ENCODE measurements around the gene MARVELD1. TPM values are rescaled to one million over a fixed set of nuclear protein-coding genes. Genes with fewer than 3 reads are reported as not detected.
"Not testable (repeated sequence)": the region's sequence is repeated elsewhere in the genome, so short reads cannot be mapped to it uniquely, and the experiment has no call there.

The MARVELD1 gene
- total RNA-seq, 1 donor from 2014 or later, result 5.6 TPM

- DNase-seq, result no peak
- Mint-ChIP-seq H3K36me3 (ENCODE audit: low read depth) (no peaks in the 10 kb centered on the region), H3K9me3 (no peaks in the 10 kb centered on the region), H3K4me3 (no peak overlapping the region), H3K4me1 (peaks cover 14% of the 10 kb centered on the region), H3K27me3 (peaks cover 2% of the 10 kb centered on the region), H3K27ac (no peak overlapping the region)
- intact Hi-C loops (cut with micrococcal nuclease), result no loop called here
Measured at GRCh38 chr10:97685395-97685958, 28.1 kb upstream of the MARVELD1 start.

- H3K27me3 Mint-ChIP-seq, result peaks cover 4% of the 10 kb centered on the region
- peak overlapping the region; percentile 72 for H3K27ac Mint-ChIP-seq
- intact Hi-C loops (cut with micrococcal nuclease), result loop anchor here (1.0 to 2.0 kb wide), 2 partner anchors 9 to 46 kb away; partner anchors contain the start of gene PI4K2A
- H3K36me3 Mint-ChIP-seq (ENCODE audit: low read depth), result no peaks in the 10 kb centered on the region
- H3K4me1 Mint-ChIP-seq, result peaks cover 14% of the 10 kb centered on the region
- no peaks in the 10 kb centered on the region for H3K9me3 Mint-ChIP-seq
- peak overlapping the region; percentile 82 for H3K4me3 Mint-ChIP-seq
- peak; percentile 69 for DNase-seq
Measured at GRCh38 chr10:97686301-97686961, 27.1 kb upstream of the MARVELD1 start.

GRCh38 chr10:97686962-97687784 is 26.4 kb upstream of the MARVELD1 start, which contains the start of gene AVPI1:
AVPI1 (minus strand) TSS chr10:97687241; CDS start chr10:97679905, 7,336 bp downstream.
- peak; percentile 98 for DNase-seq
- no peaks in the 10 kb centered on the region for H3K36me3 Mint-ChIP-seq (ENCODE audit: low read depth)
- peaks cover 14% of the 10 kb centered on the region for H3K4me1 Mint-ChIP-seq
- no peaks in the 10 kb centered on the region for H3K9me3 Mint-ChIP-seq
- intact Hi-C loops (cut with micrococcal nuclease), result loop anchor here (1.0 to 2.0 kb wide), 5 partner anchors 10 to 189 kb away; partner anchors contain the start of genes MMS19, PI4K2A, UBTD1 and ZFYVE27
- peaks cover 4% of the 10 kb centered on the region for H3K27me3 Mint-ChIP-seq
- H3K27ac Mint-ChIP-seq, result peak within 1 kb of the TSS; percentile 72
- peak within 1 kb of the TSS; percentile 82 for H3K4me3 Mint-ChIP-seq

GRCh38 chr10:97687785-97688781 is 25.4 kb upstream of the MARVELD1 start:
- Mint-ChIP-seq H3K27me3 (peaks cover 7% of the 10 kb centered on the region), H3K36me3 (ENCODE audit: low read depth) (no peaks in the 10 kb centered on the region), H3K9me3 (no peaks in the 10 kb centered on the region), H3K4me3 (peak overlapping the region; percentile 82), H3K4me1 (peaks cover 14% of the 10 kb centered on the region), H3K27ac (peak overlapping the region; percentile 45)
- no peak for DNase-seq
- intact Hi-C loops (cut with micrococcal nuclease), result loop anchor here (1.0 to 2.0 kb wide), 4 partner anchors 26 to 190 kb away; partner anchors contain the start of genes MMS19, PI4K2A, UBTD1 and ZFYVE27

GRCh38 chr10:97689559-97690020 is 23.9 kb upstream of the MARVELD1 start:
- H3K4me3 Mint-ChIP-seq, result no peak overlapping the region
- no peak for DNase-seq
- no peak overlapping the region for H3K27ac Mint-ChIP-seq
- no peaks in the 10 kb centered on the region for H3K36me3 Mint-ChIP-seq (ENCODE audit: low read depth)
- peaks cover 14% of the 10 kb centered on the region for H3K4me1 Mint-ChIP-seq
- H3K27me3 Mint-ChIP-seq, result peaks cover 10% of the 10 kb centered on the region
- intact Hi-C loops (cut with micrococcal nuclease), result no loop called here
- no peaks in the 10 kb centered on the region for H3K9me3 Mint-ChIP-seq

- H3K27me3 Mint-ChIP-seq, result peaks cover 10% of the 10 kb centered on the region
- no peak for DNase-seq
- intact Hi-C loops (cut with micrococcal nuclease), result no loop called here
- H3K9me3 Mint-ChIP-seq, result no peaks in the 10 kb centered on the region
- no peaks in the 10 kb centered on the region for H3K36me3 Mint-ChIP-seq (ENCODE audit: low read depth)
- H3K4me1 Mint-ChIP-seq, result peaks cover 12% of the 10 kb centered on the region
- H3K4me3 Mint-ChIP-seq, result no peak overlapping the region
- H3K27ac Mint-ChIP-seq, result no peak overlapping the region
Measured at GRCh38 chr10:97690133-97690532, 23.4 kb upstream of the MARVELD1 start.

GRCh38 chr10:97698072-97698655 is 15.4 kb upstream of the MARVELD1 start:
- H3K27ac Mint-ChIP-seq; H3K9me3 Mint-ChIP-seq; H3K36me3 Mint-ChIP-seq (ENCODE audit: low read depth); H3K4me3 Mint-ChIP-seq; intact Hi-C loops (cut with micrococcal nuclease); DNase-seq; H3K27me3 Mint-ChIP-seq; H3K4me1 Mint-ChIP-seq: not testable (repeated sequence)

GRCh38 chr10:97701438-97702069 is 12.0 kb upstream of the MARVELD1 start:
- H3K27me3 Mint-ChIP-seq, result peaks cover 7% of the 10 kb centered on the region
- no peaks in the 10 kb centered on the region for H3K9me3 Mint-ChIP-seq
- DNase-seq, result peak; percentile 89
- H3K4me3 Mint-ChIP-seq, result no peak overlapping the region
- H3K27ac Mint-ChIP-seq, result no peak overlapping the region
- H3K4me1 Mint-ChIP-seq, result no peaks in the 10 kb centered on the region
- no peaks in the 10 kb centered on the region for H3K36me3 Mint-ChIP-seq (ENCODE audit: low read depth)
- intact Hi-C loops (cut with micrococcal nuclease), result loop anchor here (1.0 kb wide), 2 partner anchors 25 to 30 kb away; no protein-coding TSS in a partner anchor

GRCh38 chr10:97703398-97704067 is 10.0 kb upstream of the MARVELD1 start:
- no peaks in the 10 kb centered on the region for H3K9me3 Mint-ChIP-seq
- H3K36me3 Mint-ChIP-seq (ENCODE audit: low read depth), result no peaks in the 10 kb centered on the region
- intact Hi-C loops (cut with micrococcal nuclease), result no loop called here
- H3K4me3 Mint-ChIP-seq, result no peak overlapping the region
- no peaks in the 10 kb centered on the region for H3K4me1 Mint-ChIP-seq
- peaks cover 11% of the 10 kb centered on the region for H3K27me3 Mint-ChIP-seq
- DNase-seq, result no peak
- no peak overlapping the region for H3K27ac Mint-ChIP-seq

GRCh38 chr10:97704341-97704740 is 9.2 kb upstream of the MARVELD1 start:
- Mint-ChIP-seq H3K4me1 (no peaks in the 10 kb centered on the region), H3K36me3 (ENCODE audit: low read depth) (no peaks in the 10 kb centered on the region), H3K4me3 (no peak overlapping the region), H3K9me3 (no peaks in the 10 kb centered on the region), H3K27ac (no peak overlapping the region), H3K27me3 (peaks cover 13% of the 10 kb centered on the region)
- no peak for DNase-seq
- intact Hi-C loops (cut with micrococcal nuclease), result no loop called here

- intact Hi-C loops (cut with micrococcal nuclease), result no loop called here
- H3K27me3 Mint-ChIP-seq, result peaks cover 18% of the 10 kb centered on the region
- DNase-seq, result no peak
- H3K9me3 Mint-ChIP-seq, result no peaks in the 10 kb centered on the region
- H3K36me3 Mint-ChIP-seq (ENCODE audit: low read depth), result no peaks in the 10 kb centered on the region
- no peak overlapping the region for H3K27ac Mint-ChIP-seq
- no peaks in the 10 kb centered on the region for H3K4me1 Mint-ChIP-seq
- no peak overlapping the region for H3K4me3 Mint-ChIP-seq
Measured at GRCh38 chr10:97705006-97705670, 8.4 kb upstream of the MARVELD1 start.
